GM21619 (cell line): ENCODE results near the gene ELAVL1.

Experiments used
- ATAC-seq: cut with Tn5 transposase; IDR thresholded peaks from one replicate; pipeline ENCODE4 v1.9.1; 2021; ENCODE audit not compliant: unreplicated experiment

ELAVL1 gene

DNA sequence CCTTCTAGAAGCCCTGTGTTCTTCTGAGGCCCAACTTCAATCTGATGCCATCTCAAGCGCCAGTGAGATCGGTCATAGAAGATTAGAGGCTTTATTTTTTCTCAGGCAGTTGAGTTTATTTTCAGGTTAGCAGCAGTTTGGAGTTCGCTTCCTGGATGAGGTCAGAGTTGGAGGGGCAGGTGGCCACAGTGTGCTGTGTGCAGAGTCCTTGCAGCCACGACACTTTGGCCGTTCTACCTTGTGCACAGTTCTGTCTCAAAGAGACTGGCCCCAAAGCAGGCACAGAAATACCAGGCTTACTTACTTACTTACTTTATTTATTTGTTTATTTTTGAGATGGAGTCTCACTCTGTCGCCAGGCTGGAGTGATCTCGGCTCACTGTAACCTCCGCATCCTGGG is 15.9 kb upstream of the ELAVL1 start:
- ATAC-seq = no peak

GRCh38 chr19:8020681-8021080 is 15.2 kb upstream of the ELAVL1 start:
- ATAC-seq = no peak

GRCh38 chr19:8017808-8018207 is 12.4 kb upstream of the ELAVL1 start:
- ATAC-seq = no peak

DNA sequence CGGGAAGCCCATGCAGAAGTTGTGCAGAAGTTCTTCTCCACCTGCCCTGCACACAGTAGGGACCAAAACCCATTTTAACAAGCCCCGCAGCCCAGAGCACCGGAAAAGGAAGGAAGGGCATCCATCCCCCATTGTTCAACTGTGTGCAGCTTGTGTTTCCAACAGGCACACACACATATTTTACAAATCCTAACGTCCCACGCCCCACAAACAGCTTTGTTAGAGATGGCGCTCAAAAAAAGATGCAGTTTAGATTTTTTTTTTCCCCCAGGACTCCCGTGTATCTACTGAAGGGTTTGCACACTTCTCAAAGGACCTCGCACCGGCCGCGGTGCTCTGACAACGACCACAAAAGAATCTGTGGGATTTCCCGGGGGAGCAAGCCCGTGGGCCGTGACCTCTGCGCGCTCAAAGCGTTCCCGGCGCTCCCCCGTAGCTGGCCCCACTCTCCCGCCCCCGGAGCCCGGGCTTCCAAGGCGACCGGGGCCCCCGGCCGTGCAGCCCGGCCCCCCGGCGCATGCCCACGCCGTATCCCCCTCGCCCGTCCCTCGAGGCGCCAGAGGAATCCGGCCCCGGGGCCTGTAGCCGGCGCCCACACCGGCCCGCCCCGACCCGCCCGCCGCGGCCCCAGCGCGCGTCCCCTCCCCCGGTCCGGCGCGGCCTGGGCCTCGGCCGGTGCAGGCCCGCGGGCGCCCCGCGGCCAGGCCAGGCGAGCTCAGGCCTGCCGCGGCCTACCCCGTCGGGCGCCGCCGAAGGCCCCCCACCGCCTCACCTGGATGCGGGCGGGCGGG is 523 bp downstream of the ELAVL1 start:
- peak; percentile 25 for ATAC-seq

GRCh38 chr19:8004001-8004400 is 1.4 kb downstream of the ELAVL1 start:
- no peak for ATAC-seq

GRCh38 chr19:8001995-8002849 is 3.2 kb downstream of the ELAVL1 start:
- peak; percentile 31 for ATAC-seq

GRCh38 chr19:8001651-8001994 is 3.8 kb downstream of the ELAVL1 start:
- no peak for ATAC-seq

GRCh38 chr19:8000298-8001038 is 5.0 kb downstream of the ELAVL1 start:
- no peak for ATAC-seq

DNA sequence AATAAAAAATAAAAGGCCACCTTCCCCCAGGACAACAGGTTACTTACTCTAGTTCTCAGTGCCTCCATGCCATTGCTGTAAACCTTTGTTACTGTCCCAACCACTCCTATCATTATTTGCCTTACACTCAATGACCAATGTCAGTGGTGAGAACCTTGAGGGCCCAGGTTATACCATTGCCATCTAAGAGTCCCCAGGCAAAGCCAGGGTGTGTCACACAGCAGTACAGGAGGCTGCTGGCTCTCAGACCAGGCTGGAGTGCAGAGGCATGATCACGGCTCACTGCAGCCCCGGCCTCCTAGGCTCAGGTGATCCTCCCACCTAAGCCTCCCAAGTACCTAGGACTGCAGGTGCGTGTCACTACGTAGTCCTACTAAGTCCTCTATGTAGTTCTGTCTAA is 6.1 kb downstream of the ELAVL1 start:
- no peak for ATAC-seq

DNA sequence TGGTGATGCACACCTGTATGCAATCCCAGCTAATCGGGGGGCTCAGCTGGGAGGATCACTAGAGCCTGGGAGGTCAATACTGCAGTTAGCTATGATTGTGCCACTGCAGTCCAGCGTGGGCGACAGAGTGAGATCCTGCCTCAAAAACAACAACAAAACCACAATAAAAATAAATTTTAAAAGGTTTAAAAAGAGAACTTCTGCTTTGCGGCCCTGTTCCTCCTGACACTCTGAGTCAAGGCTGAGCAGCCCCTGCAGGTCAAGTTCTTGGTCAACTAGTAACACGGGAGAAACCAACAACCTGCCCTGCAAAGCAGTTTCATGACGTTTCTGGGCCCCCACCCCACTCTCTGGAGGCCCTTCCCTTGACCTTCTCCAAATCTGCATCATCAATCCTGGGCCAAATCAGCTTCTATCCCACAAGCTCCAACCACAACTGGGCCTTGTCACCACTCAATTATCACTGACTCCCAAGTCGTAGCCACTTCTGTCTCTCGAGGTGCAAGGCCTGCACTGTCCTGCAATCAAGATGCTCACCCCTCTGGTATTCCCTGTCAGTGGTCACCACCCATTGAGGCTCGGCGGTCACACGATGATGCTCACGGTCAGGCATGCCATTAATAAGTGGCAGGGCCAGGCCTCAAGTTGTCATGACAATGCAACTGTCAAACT is 7.5 kb downstream of the ELAVL1 start:
- ATAC-seq = no peak

GRCh38 chr19:7996883-7997282 is 8.6 kb downstream of the ELAVL1 start:
- ATAC-seq = no peak

- no peak for ATAC-seq
Measured at GRCh38 chr19:7995810-7996158, 9.7 kb downstream of the ELAVL1 start.

- no peak for ATAC-seq
Measured at GRCh38 chr19:7994928-7995809, 10.3 kb downstream of the ELAVL1 start.

DNA sequence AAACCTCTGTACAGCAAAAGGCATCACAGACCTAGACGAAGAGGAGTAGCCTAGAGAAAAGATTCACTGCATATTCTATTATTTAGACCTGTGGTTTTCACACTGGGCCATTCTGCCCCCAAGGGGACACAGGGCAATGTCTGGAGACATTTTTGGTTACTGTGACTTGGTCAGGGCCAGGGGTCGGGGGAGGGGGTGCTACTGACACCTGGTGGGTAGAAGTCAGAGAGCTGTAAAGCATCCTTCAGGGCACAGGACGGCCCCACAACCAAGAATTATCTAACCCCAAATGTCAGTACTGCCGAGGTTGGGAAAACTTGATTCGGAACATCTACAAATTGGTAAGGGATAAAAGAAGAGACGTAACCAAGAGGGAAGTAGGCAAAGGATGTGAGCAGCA is 11.3 kb downstream of the ELAVL1 start:
- no peak for ATAC-seq

GRCh38 chr19:7993560-7993959 is 11.9 kb downstream of the ELAVL1 start:
- no peak for ATAC-seq

- ATAC-seq = no peak
Measured at GRCh38 chr19:7992575-7992974, 12.9 kb downstream of the ELAVL1 start.

- no peak for ATAC-seq
Measured at GRCh38 chr19:7989071-7989575, 16.3 kb downstream of the ELAVL1 start.

DNA sequence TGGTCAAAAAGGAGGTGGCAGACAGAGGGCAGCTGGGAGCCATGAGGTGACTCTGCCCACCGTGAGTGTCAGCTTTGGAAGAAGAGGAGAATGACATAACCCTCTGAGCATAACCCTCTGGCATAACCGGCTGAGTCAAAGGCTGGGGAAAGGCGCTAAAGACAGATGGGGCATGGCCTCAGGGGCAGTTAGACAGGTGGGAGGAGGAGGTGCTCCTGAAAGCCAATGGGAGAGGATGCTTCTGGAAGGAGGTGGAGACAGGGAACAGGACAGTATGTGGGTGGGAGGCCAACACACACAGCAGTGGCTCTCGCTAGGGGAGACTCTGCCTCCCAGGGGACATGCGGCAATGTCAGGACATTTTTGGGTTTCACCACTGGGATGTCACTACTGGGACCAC is 17.1 kb downstream of the ELAVL1 start:
- no peak for ATAC-seq

DNA sequence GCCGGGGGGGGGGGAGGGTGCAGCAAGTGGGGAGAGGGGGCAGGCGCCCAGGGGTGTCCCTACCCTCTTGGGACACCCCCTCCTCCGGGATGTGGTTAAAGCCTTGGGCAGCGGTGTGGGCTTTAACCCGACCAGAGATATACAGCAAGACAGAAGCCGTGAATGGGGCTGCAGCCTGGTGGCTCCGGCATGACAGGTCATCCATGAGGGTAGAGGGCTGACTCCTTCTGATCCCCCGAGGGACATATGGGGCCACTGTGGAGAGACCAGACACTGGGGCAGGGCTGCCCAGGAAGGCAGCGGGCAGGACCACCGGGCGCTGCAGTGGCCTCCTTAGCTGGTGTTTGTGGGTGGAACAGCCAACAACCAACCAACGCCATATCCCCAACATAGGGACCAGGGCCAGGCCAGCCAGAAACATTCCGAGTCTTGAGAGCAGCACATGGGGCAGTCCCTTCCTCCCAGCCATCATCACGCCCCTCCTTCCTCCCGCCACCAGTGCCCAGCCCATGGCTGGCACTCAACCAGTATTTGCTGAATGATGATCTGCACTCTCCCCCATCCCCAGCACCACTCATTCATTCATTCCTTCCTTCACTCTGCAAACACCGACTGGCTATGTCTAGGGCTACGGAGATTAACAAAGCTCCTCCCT is 18.2 kb downstream of the ELAVL1 start:
- no peak for ATAC-seq
